ENCODE results near the gene DMRTA1. TPM values are rescaled to one million over a fixed set of nuclear protein-coding genes. Genes with fewer than 3 reads are reported as not detected.
"Not testable (repeated sequence)": the region's sequence is repeated elsewhere in the genome, so short reads cannot be mapped to it uniquely, and the experiment has no call there.

The DMRTA1 gene
- total and polyA plus RNA-seq, 2 experiments from 2014 or later, result 0.53 to 1.6 TPM

- TF ChIP-seq CTCF (IDR thresholded peaks at IDR 0.05; ENCODE audit: poor library complexity), result no peak
- Histone ChIP-seq H3K9me3 (ENCODE audit: low read depth) (peaks cover 2% of the 10 kb centered on the region), H3K27ac (no peak overlapping the region), H3K4me1 (ENCODE audit: insufficient read depth) (no peaks in the 10 kb centered on the region), H3K27me3 (no peaks in the 10 kb centered on the region), H3K4me3 (no peak overlapping the region), H4K20me1 (ENCODE audit: insufficient read depth, poor library complexity, severe bottlenecking) (no peaks in the 10 kb centered on the region), H3K79me2 (no peaks in the 10 kb centered on the region), H3K9me2 (replicated peaks; ENCODE audit: insufficient read depth) (no peaks in the 10 kb centered on the region), H3K36me3 (replicated peaks; ENCODE audit: insufficient read depth, low read depth) (no peaks in the 10 kb centered on the region), H3K4me2 (no peak overlapping the region), H2AFZ (no peak overlapping the region)
- 76% methylated on average over 1 of the region's 1 CpG for WGBS (ENCODE audit: low lambda C conversion rate, missing lambda C conversion rate)
- no peak for DNase-seq (ENCODE audit: low spot score)
These were observed 37.0 kb downstream of the DMRTA1 start for GRCh38 chr9:22483528-22484070.

- not testable (repeated sequence) for H3K4me1 ChIP-seq (ENCODE audit: insufficient read depth); H4K20me1 ChIP-seq (ENCODE audit: insufficient read depth, poor library complexity, severe bottlenecking); H3K9me2 ChIP-seq (replicated peaks; ENCODE audit: insufficient read depth); DNase-seq (ENCODE audit: low spot score); H3K27me3 ChIP-seq; H3K4me3 ChIP-seq; H3K36me3 ChIP-seq (replicated peaks; ENCODE audit: insufficient read depth, low read depth); H3K4me2 ChIP-seq; H3K27ac ChIP-seq; H3K79me2 ChIP-seq; H3K9me3 ChIP-seq (ENCODE audit: low read depth); H2AFZ ChIP-seq
- WGBS (ENCODE audit: low lambda C conversion rate, missing lambda C conversion rate), result 83% methylated on average over 4 of the region's 4 CpGs
These were observed 49.6 kb downstream of the DMRTA1 start for GRCh38 chr9:22496197-22496596.

Data from hepatocyte (in vitro differentiated cells).